GM13976 (cell line): ENCODE results near the gene SCLY.

Source experiments
- DNase-seq: peaks from one replicate; pipeline ENCODE4 v3.0.0; 2012; ENCODE audit warnings: low spot score
- in situ Hi-C: fragments of 300-500 bp; cut with MboI; formaldehyde crosslinking; loops from one replicate; pipeline ENCODE4 v1.12.0; 2022; ENCODE audit warnings: low sequenced_read_pairs, mixed read lengths, inconsistent platforms; ENCODE audit not compliant: unreplicated experiment
- TF ChIP-seq, protein P1 (sequence below): IDR thresholded peaks from 2 replicates; pipeline ENCODE4 v1.5.1; 2012; ENCODE audit warnings: borderline replicate concordance, mild to moderate bottlenecking; ENCODE audit not compliant: insufficient read depth; ENCODE audit errors: extremely low read depth, missing control alignments, control extremely low read depth

Gene SCLY

GRCh38 chr2:238021327-238021726 is 39.5 kb upstream of the SCLY start:
- DNase-seq = no peak
- TF ChIP-seq, protein P1, sequence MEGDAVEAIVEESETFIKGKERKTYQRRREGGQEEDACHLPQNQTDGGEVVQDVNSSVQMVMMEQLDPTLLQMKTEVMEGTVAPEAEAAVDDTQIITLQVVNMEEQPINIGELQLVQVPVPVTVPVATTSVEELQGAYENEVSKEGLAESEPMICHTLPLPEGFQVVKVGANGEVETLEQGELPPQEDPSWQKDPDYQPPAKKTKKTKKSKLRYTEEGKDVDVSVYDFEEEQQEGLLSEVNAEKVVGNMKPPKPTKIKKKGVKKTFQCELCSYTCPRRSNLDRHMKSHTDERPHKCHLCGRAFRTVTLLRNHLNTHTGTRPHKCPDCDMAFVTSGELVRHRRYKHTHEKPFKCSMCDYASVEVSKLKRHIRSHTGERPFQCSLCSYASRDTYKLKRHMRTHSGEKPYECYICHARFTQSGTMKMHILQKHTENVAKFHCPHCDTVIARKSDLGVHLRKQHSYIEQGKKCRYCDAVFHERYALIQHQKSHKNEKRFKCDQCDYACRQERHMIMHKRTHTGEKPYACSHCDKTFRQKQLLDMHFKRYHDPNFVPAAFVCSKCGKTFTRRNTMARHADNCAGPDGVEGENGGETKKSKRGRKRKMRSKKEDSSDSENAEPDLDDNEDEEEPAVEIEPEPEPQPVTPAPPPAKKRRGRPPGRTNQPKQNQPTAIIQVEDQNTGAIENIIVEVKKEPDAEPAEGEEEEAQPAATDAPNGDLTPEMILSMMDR = no peak
- in situ Hi-C loops = no loop called here

DNA sequence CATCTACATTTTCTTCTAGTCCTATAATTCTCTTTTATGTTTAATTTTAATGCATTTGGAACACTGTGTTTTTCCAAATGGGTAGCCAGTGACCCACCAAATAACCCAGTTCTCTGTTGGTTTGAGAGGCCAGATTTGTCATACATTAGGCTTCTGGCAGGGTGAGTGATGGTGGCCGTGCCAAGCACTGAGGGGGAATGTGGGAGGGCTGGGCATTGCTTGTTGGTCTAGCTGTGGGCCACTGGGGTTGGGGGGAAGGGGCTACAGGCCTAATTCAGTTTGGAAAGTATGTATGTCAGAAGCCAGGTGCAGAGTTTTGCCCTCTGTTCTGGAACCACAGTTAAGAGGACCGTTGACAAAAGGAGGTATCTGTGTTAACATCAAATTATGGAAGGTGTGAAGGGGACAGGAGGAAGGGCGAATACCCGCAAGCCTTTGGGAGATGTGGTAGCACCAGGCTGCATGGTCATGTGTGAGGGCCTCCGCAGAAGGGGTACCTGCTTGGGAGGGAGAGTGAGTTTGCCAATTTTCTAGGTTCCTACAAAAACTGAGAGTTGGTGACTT is 38.1 kb upstream of the SCLY start:
- no peak for DNase-seq
- in situ Hi-C loops = no loop called here
- TF ChIP-seq, protein P1 = no peak

DNA sequence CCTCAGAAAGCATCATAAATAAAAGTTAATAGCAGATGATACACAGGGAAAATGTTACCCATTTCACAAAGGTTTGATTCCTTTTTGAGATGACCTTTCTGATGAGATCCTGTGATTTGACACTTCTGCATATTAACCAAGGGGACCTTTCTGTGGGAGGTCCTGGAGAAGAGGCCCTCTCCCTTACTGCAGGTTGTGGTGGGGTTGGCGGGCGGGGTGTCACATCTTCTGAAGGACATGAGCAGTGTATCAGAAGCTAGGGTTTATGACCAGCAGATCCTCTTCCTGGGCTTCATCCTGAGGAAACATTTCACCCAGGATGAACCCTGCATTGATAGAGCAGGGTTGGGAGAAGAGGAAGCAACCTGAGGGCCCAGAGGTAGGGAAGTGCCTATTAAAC is 37.2 kb upstream of the SCLY start:
- in situ Hi-C loops = no loop called here
- DNase-seq = no peak
- TF ChIP-seq, protein P1 = no peak

DNA sequence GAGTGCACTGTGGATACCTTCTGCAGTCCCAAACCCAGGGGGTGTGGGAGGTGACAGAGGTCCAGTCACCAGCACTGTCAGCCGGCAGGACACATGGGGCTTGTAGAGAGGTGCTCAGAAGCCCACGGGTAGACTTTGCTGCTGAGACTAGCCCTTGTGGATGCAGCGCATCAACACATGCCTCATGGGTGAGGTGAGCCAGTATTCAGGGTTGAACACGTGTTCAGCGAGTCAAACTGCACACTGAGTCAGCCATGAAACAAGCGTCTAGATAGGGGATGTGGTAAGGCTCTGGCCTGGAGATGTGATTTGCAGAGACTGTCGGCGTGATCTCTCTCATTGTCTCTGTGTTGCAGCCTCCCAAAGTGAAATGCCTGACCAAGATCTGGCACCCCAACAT is 35.8 kb upstream of the SCLY start:
- TF ChIP-seq, protein P1 = no peak
- in situ Hi-C loops = no loop called here
- DNase-seq = no peak

DNA sequence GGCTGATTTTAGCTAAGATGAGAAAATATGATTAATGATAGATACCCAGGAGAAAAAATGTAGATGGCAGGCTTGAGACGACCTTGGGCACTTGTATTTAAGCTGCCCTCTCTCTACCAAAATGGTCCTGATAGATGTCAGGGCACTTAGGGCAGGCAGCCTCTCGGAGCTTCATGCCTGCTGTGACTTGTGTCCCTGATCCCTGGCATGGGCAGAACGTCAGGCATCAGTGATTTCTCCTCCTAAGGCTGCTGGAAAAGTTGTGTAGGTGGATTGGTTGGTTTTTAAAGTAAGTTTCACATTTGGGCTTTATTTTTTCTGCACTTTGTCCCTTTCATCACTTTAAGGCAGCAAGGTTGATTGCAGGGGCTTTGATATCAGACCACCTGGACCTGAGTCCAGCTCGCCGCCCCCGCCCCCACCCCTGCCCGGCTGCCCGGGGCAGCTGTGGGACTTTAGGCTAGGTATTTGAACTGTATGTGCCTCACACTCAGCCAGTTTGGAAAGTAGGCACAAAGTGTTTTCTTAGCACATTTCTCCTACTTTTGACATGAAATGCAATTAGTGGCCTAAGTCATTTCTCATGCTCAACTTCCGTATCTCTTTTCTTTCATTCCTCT is 35.0 kb upstream of the SCLY start:
- TF ChIP-seq, protein P1 = no peak
- in situ Hi-C loops = no loop called here

GRCh38 chr2:238027058-238027457 is 33.7 kb upstream of the SCLY start:
- TF ChIP-seq, protein P1 = no peak
- DNase-seq = no peak
- in situ Hi-C loops = no loop called here

More for the DNA sequence above, 35.0 kb upstream of the SCLY start:
- no peak for DNase-seq
